Activated CD4-positive, alpha-beta T cell treated with anti-CD3 and anti-CD28 coated beads, Interleukin-2, amount 50 U/mL, for 24 hours (primary cell): ENCODE measurements around the gene SYNE2.

Experiments used
- DNase-seq, 2 donors: peaks; one replicate each; pipeline ENCODE4 v3.0.0-alpha.2; 2020; ENCODE audit warnings: low read depth in 1 of 2, low spot score in 1 of 2

The SYNE2 gene

DNA sequence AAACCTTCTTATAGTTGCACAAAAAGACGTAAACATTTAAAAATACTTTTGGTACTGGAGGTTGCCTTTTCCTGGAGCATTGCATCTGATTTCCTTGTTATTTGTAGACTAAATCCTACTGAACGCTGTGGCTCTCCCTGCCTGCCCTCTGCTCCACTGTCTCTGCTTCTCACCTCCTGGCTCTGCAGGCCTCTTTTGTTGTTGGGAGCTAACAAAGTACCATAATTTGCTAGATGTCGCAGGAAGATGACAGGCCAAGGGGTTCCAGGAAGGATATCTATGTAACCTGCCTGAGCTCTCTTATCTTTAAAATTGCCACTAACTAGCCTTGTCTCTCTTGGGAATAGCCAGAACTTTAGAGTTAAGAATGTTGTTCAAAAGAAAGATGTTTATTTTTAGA lies 21.4 kb downstream of the SYNE2 start:
- DNase-seq: no peak

DNA sequence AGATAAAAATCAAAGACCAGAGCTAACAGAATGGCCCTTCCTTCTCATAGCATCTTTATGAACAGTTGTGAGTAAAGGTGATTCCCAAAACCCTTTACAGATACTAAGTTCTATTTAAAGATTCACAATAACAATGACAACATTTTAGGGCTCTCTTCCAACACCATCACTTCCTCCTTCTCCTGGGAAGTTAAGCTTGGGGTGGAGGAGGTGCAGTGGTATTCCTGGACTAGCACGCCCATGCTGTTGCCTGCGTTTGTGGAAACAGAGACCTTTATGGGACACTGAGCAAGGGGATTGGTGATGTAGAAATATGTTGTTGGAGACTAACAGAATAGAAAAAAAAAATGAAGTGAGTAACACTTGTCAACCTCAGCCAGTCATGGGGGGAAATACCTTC lies 22.5 kb downstream of the SYNE2 start:
- no peak for DNase-seq

DNA sequence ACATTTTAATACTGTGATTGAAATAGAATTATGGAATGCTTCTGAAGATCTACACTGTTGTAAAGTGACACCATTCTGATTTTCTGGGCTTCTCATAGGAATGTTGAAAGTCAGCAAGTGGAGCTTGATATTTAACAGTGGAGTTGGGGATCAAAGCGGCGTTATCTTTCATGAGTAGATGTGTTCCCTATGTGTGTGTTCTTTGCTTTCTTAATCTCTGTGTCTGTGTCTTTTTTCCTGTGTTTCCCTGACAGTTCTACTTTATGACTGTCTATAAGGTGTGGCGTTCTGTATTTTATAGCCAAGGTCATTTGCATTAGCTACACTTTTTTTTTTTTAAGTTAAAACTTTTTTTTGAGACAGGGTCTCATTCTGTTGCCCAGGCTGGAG lies 24.7 kb downstream of the SYNE2 start:
- DNase-seq: no peak

DNA sequence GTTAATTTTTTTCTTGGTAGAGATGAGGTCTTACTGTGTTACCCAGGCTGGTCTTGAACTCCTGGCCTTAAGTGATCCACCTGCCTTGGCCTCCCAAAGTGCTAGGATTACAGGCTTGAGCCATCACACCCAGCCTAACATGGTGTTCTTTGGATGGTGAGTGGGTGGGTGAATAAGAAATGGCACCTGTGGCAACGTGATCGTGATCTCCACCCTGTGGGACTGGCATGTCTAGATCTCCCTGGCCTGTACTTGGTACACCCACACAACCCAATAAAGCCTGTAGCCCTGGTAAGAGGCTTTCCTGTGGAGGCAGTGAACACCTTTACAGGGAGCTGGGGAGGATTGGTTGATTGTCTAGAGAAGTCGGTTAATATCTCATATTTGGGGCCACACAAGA lies 25.2 kb downstream of the SYNE2 start:
- DNase-seq: no peak

DNA sequence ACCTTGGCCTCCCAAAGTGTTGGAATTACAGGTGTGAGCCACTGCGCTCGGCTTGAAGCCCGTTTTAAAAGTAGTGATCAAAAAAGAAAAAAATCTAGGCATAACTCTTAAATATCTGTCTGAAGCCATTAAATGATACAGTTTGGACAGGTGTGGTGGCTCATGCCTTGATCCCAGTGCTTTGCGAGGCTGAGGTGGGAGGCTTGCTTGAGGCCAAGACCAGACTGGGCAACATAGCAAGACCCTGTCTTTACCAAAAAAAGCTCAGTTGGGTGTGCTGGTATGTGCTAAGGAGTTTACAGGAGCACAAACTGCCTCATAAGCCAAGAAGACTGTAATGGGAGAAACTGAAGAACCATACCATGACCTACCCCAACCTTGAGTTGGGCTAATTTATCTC lies 26.0 kb downstream of the SYNE2 start:
- no peak for DNase-seq

DNA sequence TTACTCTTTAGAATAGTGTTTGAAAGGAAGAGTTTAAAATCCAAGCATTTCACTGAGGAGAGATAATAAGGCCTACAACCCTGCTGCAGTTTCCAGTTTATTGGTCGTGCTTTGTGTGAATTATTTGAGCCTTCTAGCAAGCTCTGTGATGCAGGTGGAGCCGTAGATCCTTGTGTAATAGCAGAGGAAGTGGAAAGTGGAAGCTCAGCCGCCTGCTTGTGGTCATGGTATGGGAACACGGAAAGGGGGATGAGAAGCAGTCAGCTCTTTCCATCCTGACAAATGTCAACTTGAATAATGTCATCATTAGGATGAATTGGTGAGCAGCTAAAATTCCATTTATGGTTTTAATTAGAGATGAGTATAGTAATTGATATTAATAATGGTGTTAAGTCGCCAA lies 29.1 kb downstream of the SYNE2 start:
- no peak for DNase-seq

DNA sequence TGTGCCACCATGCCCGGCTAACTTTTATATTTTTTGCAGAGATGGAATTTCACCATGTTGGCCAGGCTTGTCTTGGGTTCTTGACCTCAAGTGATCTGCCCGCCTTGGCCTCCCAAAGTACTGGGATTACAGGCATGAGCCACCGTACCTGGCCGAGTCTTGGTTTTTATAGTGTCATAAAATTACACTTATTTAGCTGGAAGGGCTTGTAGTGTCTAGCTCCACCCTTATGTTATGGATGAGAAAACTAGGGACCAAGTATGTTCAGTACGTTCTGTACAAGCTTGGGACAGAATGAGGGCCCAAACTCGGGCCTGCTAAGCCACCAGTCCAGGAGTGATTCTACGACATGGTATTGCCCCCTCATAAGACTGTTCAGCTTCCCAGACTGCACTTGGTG lies 35.1 kb downstream of the SYNE2 start:
- no peak for DNase-seq

DNA sequence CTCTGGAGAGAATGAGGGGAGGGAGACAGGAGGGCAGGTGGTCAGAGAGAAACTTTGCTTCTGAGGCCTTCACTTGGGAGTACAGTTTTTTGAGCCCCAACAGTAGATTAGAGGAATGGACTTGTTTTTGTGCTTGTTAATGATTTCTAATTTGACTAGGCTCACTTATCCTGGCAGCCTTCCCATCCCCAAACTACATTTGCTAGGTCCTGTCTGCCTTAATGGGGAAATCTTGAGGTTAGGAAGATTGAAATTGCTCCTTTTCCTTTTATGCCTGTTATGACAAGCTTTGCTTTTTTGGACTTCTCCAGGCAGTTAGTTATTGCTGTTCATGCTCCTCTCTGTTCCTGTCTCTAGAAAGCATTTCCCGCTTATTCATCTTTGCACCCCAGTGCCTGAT lies 37.7 kb downstream of the SYNE2 start:
- no peak for DNase-seq

DNA sequence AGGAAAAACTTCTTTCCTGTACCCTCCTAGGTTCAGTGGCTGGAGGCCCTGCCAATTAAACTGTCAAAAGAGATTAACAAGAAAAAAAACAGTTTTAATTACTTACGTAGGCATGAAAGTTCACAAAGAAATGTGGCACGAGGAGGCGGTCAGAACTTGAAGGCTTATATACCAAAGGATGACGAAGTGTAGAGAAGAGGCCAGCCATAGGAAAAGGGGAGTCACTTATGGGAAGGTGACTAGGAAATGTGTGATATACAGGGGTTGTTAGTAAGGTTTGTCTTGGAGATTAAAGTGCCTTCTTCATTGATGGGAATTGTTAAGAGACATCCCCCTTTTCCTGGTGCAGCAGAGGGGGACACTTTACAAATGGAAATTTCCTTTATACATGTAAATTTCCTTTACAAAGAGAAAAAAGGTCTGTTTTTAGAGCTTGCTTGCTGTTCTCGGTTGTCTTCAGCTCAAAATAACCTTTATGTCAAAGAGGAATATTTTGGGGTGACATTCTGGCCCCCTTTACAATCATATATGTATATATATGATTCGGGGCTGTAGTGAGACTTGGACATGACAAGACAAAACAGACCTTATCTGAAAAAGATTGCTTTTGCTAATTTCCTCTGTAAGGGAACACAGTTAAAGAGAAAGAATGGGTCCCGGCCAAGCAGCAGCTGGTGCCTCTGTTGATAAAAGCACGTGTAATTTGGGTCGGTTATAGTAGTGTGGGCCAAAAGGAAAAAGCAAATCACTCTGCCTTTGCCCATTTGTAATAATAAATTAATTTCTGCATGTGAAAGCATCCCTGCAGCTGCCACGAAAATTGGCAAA lies 38.6 kb downstream of the SYNE2 start:
- no peak for DNase-seq

DNA sequence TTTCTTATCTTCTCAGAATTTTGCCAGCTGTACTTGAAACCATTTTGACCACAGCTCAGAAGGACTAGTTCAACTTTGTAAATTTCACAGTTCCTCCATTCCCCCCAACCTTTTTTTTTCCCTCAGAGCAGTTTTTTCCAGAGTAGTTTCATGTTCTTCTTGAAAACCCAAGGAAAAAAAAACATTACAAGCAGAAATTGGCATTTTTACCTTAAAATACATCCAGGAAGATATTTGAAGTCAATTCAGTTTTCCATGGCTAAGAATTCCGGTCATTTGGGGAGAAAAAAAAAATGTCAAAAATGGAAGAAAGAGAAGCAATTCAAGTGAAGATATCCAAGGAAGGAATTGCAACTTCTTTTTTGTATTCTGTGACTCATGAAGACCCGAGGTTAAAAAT lies 39.5 kb downstream of the SYNE2 start:
- DNase-seq: no peak

DNA sequence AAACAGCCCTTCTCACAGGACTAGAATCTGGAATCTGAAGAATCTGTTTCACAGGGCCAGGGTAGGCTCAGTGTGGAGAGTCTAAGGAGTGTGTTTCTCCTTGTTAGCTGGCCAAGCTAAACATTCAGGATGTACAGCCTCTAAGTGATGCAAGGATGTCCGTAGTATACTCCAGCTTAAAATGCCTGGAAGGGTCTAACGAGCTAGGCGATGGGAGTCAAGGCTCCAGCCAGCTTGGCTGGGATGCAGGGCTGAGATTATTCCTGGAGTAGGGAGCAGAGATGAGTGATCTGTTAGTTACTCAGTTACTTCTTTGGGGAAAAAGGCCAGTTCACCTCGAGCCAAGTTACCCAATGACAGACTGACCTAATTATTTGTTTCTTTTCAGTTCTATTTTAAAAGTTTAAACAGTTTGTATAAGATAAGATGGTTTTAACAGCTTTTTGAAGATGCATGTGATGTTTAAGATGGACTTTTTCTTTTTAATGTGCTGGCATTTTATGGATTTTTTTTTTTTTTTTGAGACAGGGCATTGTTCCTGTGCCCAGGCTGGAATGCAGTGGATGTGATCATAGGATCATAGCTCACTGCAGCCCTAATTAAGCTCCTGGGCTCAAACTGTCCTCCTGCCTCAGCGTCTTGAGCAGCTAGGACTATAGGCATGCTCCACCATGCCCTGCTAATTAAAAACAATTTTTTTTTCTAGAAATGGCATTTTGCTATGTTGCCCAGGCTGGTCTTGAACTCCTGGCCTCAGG lies 41.1 kb downstream of the SYNE2 start:
- DNase-seq: no peak

DNA sequence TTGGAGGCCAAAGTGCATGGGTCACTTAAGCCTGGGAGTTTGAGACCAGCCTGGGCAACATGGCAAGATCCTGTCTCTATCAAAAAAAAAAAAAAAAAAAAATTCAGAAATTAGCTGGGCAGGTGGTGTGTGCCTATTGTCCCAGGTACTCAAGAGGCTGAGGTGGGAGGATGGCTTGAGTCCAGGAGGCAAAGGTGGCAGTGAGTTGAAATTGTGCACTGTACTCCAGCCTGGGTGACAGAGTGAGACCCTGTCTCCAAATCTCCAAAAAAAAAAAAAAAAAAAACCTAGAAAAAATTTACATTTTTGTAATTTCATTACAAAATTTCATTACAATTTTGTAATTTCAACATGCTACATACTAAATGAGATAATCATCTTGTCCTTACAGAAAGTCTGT lies 42.7 kb downstream of the SYNE2 start:
- DNase-seq: no peak

DNA sequence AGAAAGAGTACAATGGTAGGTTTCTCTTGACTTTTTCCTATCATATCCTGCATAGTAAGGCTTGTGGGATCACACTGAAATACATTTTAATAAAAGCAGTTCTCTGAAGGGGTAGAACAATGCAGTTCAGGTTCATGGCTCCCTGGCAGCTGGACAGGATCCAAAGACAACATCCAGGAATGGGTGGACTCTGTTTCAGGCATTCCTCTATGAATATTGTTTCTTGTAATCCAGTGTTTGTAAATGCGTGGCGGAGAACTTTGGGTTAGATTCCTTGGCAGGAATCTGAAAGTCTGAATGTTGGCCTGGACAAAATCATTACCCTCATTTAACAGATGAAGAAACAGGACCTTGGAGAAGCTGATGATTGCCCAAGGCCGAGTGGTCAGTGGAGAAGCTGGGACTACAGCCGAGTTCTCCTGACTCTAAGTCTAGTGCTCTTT lies 43.5 kb downstream of the SYNE2 start:
- no peak for DNase-seq

DNA sequence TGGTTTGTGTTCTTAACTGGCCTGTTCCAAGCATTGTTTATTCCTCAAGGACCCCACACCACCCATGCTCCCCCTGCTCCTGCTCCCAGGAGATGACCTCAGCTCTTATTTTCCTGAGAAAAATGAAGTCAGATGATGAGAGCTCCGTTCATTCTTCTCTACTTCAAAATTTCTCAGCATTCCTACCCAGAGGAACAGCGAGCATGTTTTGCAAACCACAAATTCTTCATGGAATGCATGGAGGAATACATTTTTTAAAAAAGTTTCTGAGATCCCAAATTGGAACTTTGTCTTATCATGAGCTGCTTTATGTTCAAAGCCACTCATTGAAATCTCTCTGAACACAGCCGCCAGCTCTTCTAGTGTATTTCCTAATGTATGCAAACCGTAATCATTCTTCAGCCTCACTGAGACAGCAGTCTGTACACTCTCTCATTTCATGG lies 44.9 kb downstream of the SYNE2 start:
- no peak for DNase-seq

DNA sequence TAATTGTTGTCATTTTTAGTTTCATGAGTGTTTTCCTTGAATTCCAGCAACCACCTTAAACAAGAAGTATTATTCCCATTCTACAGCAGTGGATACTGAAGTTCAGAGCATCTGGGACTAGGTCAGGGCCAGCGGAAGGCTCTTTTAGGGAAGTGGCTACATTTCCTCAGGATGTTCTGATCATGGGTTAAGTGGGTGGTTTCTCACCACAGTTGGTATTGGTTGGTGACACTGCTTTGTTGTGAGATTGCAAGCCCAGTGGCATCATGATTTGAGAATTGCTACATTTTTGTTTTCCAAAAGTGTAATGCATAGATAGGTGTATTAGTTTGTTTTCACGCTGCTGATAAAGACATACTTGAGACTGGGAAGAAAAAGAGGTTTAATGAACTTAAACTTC lies 47.1 kb downstream of the SYNE2 start:
- no peak for DNase-seq

DNA sequence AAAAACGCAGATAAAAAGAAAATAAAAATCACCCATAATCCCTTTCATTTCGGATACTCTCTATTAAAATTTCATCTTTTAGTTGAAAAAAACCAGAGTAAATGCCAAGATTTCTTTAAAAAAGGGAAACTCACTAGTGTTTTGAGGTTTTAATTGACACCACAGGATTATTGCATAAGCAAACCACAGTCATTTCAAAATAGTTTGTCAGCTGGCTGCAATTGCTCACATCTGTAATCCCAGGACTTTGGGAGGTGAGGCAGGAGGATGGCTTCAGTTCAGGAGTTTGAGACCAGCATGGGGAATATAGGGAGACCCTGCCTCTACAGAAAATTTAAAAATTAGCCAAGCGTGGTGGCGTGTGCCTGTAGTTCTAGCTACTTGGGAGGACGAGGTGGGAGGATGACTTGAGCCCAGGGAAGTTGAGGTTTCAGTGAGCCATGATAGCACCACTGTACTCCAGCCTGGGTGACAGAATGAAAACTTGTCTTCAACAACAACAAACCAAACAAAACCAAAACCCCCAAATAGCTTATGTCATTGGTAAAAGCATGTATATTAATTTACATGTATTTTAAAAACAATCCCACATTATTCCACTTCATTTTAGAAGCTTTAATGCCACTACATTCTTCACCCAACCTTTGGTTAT lies 48.8 kb downstream of the SYNE2 start:
- DNase-seq: no peak

DNA sequence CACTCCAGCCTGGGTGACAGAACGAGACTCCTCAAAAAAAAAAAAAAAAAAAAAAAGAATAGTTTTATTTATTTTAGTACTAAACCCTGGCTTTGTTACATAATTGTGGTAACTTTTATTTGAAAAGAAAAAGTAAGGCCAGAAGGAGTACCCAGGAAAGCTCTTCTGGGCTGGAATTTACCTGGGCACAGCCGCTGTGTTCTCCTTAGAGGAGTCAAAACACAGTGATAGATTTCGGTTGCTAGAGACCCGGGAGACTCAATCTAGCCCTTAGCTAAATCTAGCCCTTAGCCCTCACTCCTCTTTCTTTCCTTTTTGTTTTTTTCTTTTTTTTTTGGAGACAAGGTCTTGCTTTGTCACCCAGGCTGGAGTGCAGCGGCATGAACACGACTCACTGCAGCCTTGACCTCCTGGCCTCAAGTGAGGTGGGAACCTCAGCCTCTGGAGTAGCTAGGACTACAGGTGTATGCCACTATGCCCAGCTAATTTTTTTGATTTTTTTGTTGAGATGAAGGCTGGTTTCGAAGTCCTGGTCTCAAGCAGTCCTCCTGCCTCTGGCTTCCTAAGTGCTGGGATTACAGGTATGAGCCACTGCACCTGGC lies 49.7 kb downstream of the SYNE2 start:
- no peak for DNase-seq

DNA sequence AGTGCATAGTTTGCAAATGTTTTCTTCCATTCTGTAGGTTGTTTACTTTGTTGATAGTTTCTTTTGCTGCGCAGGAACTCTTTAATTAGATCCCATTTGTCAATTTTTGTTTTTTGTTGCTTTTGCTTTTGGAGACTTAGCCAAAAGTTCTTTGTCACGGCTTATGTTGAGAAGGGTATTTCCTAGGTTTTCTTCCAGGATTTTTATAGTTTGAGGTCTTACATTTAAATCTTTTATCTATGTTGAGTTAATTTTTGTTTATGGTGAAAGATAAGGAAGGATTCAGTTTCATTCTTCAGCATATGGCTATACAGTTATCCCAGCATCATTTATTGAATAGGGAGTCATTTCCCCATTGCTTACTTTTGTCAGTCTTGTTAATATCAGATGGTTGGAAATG lies 51.9 kb downstream of the SYNE2 start:
- no peak for DNase-seq

DNA sequence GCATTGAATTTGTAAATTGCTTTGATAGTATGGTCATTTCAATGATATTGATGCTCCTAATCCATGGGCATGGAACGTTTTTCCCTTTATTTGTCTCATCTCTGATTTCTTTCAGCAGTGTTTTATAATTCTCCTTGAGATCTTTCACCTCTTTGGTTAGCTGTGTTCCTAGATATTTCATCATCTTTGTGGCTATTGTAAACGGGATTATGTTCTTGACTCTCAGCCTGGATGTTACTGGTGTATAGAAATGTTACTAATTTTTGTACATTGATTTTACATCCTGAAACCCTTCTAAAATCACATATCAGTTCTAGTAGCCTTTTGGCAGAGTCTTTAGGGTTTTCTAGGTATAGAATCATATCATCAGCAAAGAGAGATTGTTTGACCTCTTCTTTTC lies 52.6 kb downstream of the SYNE2 start:
- DNase-seq: no peak

DNA sequence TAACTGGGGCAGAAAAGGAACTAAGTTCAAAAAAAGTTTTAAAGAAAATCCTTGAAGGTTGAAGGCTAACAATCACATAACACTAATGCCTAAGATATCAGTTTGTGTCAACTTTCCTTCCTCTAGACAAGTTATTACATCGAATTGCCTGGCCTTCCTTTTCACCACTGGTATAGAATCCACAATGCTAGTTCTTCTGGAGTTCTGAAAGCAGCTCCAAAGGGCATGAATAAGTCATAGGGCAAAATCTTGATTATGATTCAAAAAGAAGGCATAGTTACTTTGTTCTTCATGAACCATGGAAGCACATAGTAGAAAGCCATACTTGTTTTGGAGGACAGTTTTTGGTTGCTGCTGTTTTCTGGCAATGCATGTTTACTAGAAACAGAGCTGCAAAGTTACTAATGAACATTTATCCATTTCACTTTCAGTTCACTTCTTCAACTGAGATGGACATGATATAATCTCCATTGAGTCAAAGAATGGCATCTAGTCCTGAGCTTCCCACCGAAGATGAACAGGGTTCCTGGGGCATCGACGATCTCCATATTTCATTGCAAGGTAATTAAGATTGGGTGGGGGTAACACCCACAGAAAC lies 56.0 kb downstream of the SYNE2 start:
- DNase-seq: no peak

DNA sequence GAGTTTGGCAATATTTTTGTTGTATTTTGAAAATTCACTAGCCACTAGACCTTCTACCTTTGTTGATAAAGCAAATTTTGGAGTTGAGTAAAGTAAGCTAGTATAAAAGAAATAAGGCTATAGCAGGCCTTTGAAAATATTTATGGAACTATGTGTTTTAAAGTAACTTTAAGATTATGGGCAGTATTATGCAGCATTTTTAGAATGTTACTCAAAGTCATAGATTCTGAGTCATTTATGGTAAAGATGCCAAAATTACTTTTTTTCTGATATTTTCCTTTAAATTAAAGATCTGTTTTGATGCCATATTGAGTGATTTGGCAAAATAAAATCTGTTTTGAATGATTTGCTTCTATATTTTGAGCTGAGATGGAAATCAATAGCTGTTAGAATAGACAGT lies 57.2 kb downstream of the SYNE2 start:
- no peak for DNase-seq
